A549 (cell line): ENCODE measurements around the gene ENO2. TPM values are rescaled to one million over a fixed set of nuclear protein-coding genes. Genes with fewer than 3 reads are reported as not detected.
"Not testable (repeated sequence)": the region's sequence is repeated elsewhere in the genome, so short reads cannot be mapped to it uniquely, and the experiment has no call there.

Experiments used
- ATAC-seq, 2 experiments: fragments of 200-7000 bp in 1 of 2; fragments of >200 bp in 1 of 2; cut with Nextera tagmentation in 1 of 2; cut with Tn5 transposase in 1 of 2; 3 replicates each; pipeline versions ENCODE4 v1.8.0 to v1.9.1; 2018 to 2020; ENCODE audit warnings: mild to moderate bottlenecking in 1 of 2, moderate library complexity in 1 of 2
- CTCF ChIA-PET: fragments of 300-600 bp; sonication (Branson Sonifier 250); formaldehyde crosslinking; extraction: SDS; loops from one replicate; lab custom pipeline; 2021; ENCODE audit warnings: antibody characterized with exemption, inconsistent platforms; lab: Yijun Ruan, JAX
- POLR2A ChIA-PET: fragments of 350-600 bp; formaldehyde crosslinking; extraction: SDS; loops from one replicate; lab custom pipeline; 2021; ENCODE audit warnings: antibody characterized with exemption, inconsistent platforms; lab: Yijun Ruan, JAX
- DNase-seq, 2 experiments: peaks; one replicate each; pipeline versions ENCODE4 v3.0.0 to v3.0.0-alpha.2; 2011 to 2016; ENCODE audit warnings: low read depth in 1 of 2, low spot score in 1 of 2
- FAIRE-seq: peaks from 2 replicates; lab custom pipeline; 2011; peaks lifted over from hg19 to GRCh38; lab: Jason Lieb, UNC
- H3K27ac ChIP-seq, 2 experiments: fragments of >200 bp; sonication (Bioruptor Twin); formaldehyde crosslinking; 3 replicates each; pipeline ENCODE4 v1.5.1; 2016 to 2017
- H3K4me1 ChIP-seq: fragments of >200 bp; sonication (Bioruptor Twin); formaldehyde crosslinking; 3 replicates; pipeline ENCODE4 v1.6.1; 2016
- H3K4me2 ChIP-seq: fragments of >200 bp; sonication (Bioruptor Twin); formaldehyde crosslinking; 3 replicates; pipeline ENCODE4 v1.6.1; 2016
- H3K4me3 ChIP-seq: fragments of >200 bp; sonication (Bioruptor Twin); formaldehyde crosslinking; 3 replicates; pipeline ENCODE4 v1.5.1; 2016
- H3K9me3 ChIP-seq: fragments of >200 bp; sonication (Bioruptor Twin); formaldehyde crosslinking; 3 replicates; pipeline ENCODE4 v1.6.1; 2016
- BHLHE40 ChIP-seq: IDR thresholded peaks from 2 replicates; pipeline ENCODE4 v1.6.1; 2012; ENCODE audit warnings: low read depth, low read length, inconsistent platforms
- EHF ChIP-seq: fragments of 250-450 bp; sonication (Bioruptor Pico); IDR thresholded peaks from 2 replicates; pipeline ENCODE4 v1.5.0; 2020; ENCODE audit warnings: mild to moderate bottlenecking
- ESRRA ChIP-seq: fragments of 150-350 bp; IDR thresholded peaks from 2 replicates; pipeline ENCODE4 v1.6.1; 2014; ENCODE audit warnings: mild to moderate bottlenecking, low read length, borderline replicate concordance
- FOSB ChIP-seq: fragments of 250-450 bp; sonication (Bioruptor Pico); IDR thresholded peaks from 2 replicates; pipeline ENCODE4 v1.5.0; 2020; ENCODE audit warnings: mild to moderate bottlenecking, moderate library complexity
- FOXS1 ChIP-seq: fragments of 250-450 bp; sonication (Bioruptor Pico); IDR thresholded peaks from 2 replicates; pipeline ENCODE4 v1.5.0; 2020; ENCODE audit warnings: mild to moderate bottlenecking, moderate library complexity
- GATA3 ChIP-seq: IDR thresholded peaks from 2 replicates; pipeline ENCODE4 v1.6.1; 2012; ENCODE audit warnings: borderline replicate concordance
- HEYL ChIP-seq: fragments of 250-450 bp; sonication (Bioruptor Pico); IDR thresholded peaks from 2 replicates; pipeline ENCODE4 v1.8.0; 2021; ENCODE audit warnings: mild to moderate bottlenecking, moderate library complexity
- HOXB13 ChIP-seq: fragments of 250-450 bp; sonication (Bioruptor Pico); IDR thresholded peaks from 2 replicates; pipeline ENCODE4 v1.5.0; 2020; ENCODE audit warnings: low read depth, mild to moderate bottlenecking, moderate library complexity
- HOXB5 ChIP-seq: fragments of 250-450 bp; sonication (Bioruptor Pico); IDR thresholded peaks from 2 replicates; pipeline ENCODE4 v1.5.0; 2020; ENCODE audit warnings: mild to moderate bottlenecking, moderate library complexity
- JUN ChIP-seq, 2 experiments: fragments of >200 bp; sonication (Bioruptor Twin); formaldehyde crosslinking; IDR thresholded peaks; 2 replicates in 1 of 2; 3 replicates in 1 of 2; pipeline ENCODE4 v1.6.1; 2016 to 2017
- NPAS2 ChIP-seq: fragments of 250-450 bp; sonication (Bioruptor Pico); IDR thresholded peaks from 2 replicates; pipeline ENCODE4 v1.8.0; 2022; ENCODE audit warnings: mild to moderate bottlenecking, moderate library complexity, borderline replicate concordance
- NR3C1 ChIP-seq: fragments of >200 bp; sonication (Bioruptor Twin); formaldehyde crosslinking; IDR thresholded peaks from 3 replicates; pipeline ENCODE4 v1.6.1; 2017
- RCOR1 ChIP-seq: fragments of 150-350 bp; IDR thresholded peaks from 2 replicates; pipeline ENCODE4 v1.6.1; 2014; ENCODE audit warnings: antibody characterized with exemption, low read length, low read depth
- SREBF2 ChIP-seq: fragments of 450-650 bp; IDR thresholded peaks from 2 replicates; pipeline ENCODE4 v1.6.1; 2014; ENCODE audit warnings: mild to moderate bottlenecking, moderate library complexity
- TFCP2L1 ChIP-seq: fragments of 250-450 bp; sonication (Bioruptor Pico); IDR thresholded peaks from 2 replicates; pipeline ENCODE4 v1.5.0; 2021; ENCODE audit warnings: mild to moderate bottlenecking
- ZNF302 ChIP-seq: fragments of 250-450 bp; sonication (Bioruptor Pico); IDR thresholded peaks from 2 replicates; pipeline ENCODE4 v1.9.0; 2021; ENCODE audit warnings: inconsistent platforms, mild to moderate bottlenecking, moderate library complexity
- ZSCAN20 ChIP-seq: fragments of 250-450 bp; sonication (Bioruptor Pico); IDR thresholded peaks from 2 replicates; pipeline ENCODE4 v1.8.0; 2022; ENCODE audit warnings: mild to moderate bottlenecking, moderate library complexity
- WGBS: methylation state at CpG from one replicate; pipeline ENCODE4 v1.1.6; 2017; ENCODE audit errors: missing lambda C conversion rate; 5-methylcytosine and 5-hydroxymethylcytosine counted together
- polyA plus RNA-seq, 4 experiments: library from polyadenylated mRNA; depleted of rRNA in 3 of 4; stranded (reverse); fragments of >200 nt; fragmentation: RNase III in 1 of 4; extraction: RNeasy Plus Mini Kit Qiagen cat#74134 plus additional on column Dnase treatment in 1 of 4; gene quantifications; 2 replicates in 3 of 4; 3 replicates in 1 of 4; pipeline ENCODE4 v1.2.3, GENCODE V29; 2011 to 2017
- TF ChIP-seq, protein P1 (sequence below): fragments of 250-450 bp; sonication (Bioruptor Pico); IDR thresholded peaks from 2 replicates; pipeline ENCODE4 v1.5.0; 2021; ENCODE audit warnings: mild to moderate bottlenecking, moderate library complexity, borderline replicate concordance
- TF ChIP-seq, protein P2 (sequence below): IDR thresholded peaks from 2 replicates; pipeline ENCODE4 v1.6.1; 2012
- TF ChIP-seq, protein P3 (sequence below): fragments of 250-450 bp; sonication (Bioruptor Pico); IDR thresholded peaks from 2 replicates; pipeline ENCODE4 v1.5.0; 2020; ENCODE audit warnings: low read depth, mild to moderate bottlenecking, moderate library complexity

ENO2 gene
- polyA plus RNA-seq, 2 of the 4 experiments (the other 2 are of a cell fraction): 26.2 to 38.6 TPM

DNA sequence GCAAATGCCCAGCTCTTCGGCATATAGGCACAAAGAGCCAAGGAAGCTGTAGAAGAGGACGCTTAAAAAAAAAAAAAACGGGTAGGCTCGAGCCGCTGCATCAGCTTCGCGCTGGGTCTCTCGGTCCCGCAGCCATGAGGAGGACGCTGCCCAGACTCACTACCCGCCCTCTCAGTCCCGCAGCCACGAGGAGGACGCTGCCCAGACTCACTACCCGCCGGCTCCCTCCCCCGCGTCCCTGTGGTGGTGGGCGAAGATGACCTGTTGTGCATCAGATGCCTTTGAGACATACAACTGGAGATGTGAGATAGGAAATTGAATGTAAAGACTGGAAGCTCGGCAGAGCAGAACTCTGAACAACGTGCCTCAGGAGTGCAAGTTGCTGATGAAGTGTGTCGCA is 29.8 kb upstream of the ENO2 start:
- CTCF ChIA-PET: interaction anchor here (0.6 to 17.9 kb wide), 5 partner anchors 6 to 1049 kb away, joined by 3 to 399 read pairs (median 4); partner anchors contain the start of gene SPSB2
- no peak overlapping the region for H3K4me3 ChIP-seq
- DNase-seq: no peak
- no peak for TF ChIP-seq ZSCAN20
- no peak for TF ChIP-seq SREBF2
- no peak for TF ChIP-seq JUN (IDR thresholded peaks at IDR 0.05)
- TF ChIP-seq FOSB (CRISPR knock-in tag): no peak
- no peak for TF ChIP-seq BHLHE40
- TF ChIP-seq NR3C1: no peak
- TF ChIP-seq TFCP2L1: no peak
- TF ChIP-seq, protein P1, sequence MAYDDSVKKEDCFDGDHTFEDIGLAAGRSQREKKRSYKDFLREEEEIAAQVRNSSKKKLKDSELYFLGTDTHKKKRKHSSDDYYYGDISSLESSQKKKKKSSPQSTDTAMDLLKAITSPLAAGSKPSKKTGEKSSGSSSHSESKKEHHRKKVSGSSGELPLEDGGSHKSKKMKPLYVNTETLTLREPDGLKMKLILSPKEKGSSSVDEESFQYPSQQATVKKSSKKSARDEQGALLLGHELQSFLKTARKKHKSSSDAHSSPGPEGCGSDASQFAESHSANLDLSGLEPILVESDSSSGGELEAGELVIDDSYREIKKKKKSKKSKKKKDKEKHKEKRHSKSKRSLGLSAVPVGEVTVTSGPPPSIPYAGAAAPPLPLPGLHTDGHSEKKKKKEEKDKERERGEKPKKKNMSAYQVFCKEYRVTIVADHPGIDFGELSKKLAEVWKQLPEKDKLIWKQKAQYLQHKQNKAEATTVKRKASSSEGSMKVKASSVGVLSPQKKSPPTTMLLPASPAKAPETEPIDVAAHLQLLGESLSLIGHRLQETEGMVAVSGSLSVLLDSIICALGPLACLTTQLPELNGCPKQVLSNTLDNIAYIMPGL (CRISPR knock-in tag): no peak
- TF ChIP-seq GATA3: no peak
- no peak for TF ChIP-seq ESRRA
- no peak for TF ChIP-seq RCOR1
- TF ChIP-seq, all 56 proteins: peak for 0
- ATAC-seq: no peak
- Histone ChIP-seq H3K4me2 (no peak overlapping the region), H3K9me3 (no peaks in the 10 kb centered on the region), H3K27ac (peak overlapping the region; percentile 84 to 91; a peak in 4 of 6 replicates), H3K4me1 (peaks cover 60% of the 10 kb centered on the region)
- FAIRE-seq: no peak
- WGBS: 88% methylated on average over 22 of the region's 22 CpGs
- POLR2A ChIA-PET: interaction anchor here (0.7 to 1.4 kb wide), 2 partner anchors 11 to 18 kb away, joined by 4 to 6 read pairs; partner anchors contain the start of gene SPSB2

DNA sequence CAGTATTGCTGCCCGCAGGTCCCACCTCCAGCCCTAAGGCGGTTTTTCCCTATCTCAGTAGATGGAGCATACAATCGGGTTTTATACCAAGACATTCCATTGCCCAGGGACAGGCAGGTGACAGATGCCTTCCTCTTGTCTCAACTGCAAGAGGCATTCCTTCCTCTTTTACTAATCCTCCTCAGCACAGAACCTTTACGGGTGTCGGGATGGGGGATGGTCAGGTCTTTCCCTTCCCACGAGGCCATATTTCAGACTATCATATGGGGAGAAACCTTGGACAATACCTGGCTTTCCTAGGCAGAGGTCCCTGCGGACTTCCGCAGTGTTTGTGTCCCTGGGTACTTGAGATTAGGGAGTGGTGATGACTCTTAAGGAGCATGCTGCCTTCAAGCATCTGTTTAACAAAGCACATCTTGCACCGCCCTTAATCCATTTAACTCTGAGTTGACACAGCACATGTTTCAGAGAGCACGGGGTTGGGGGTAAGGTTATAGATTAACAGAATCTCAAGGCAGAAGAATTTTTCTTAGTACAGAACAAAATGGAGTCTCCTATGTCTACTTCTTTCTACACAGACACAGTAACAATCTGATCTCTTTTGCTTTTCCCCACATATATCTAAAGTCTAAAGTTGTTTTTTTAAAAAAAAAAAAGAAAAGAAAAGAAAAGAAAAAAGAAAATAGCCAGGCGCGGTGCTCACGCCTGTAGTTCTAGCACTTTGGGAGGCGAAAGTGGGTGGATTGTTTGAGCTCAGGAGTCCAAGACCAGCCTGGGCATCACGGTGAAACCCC is 28.0 kb upstream of the ENO2 start:
- TF ChIP-seq, protein P2, sequence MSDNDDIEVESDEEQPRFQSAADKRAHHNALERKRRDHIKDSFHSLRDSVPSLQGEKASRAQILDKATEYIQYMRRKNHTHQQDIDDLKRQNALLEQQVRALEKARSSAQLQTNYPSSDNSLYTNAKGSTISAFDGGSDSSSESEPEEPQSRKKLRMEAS: peak; percentile 51; the same call in 1 of the 2 replicates
- TF ChIP-seq HEYL (CRISPR knock-in tag) (peak; percentile 99), NPAS2 (peak; percentile 87), HOXB13 (CRISPR knock-in tag) (peak; percentile 94), ZSCAN20 (peak; percentile 100), FOXS1 (peak; percentile 97; the same call in 1 of the 2 replicates), ZNF302 (CRISPR knock-in tag) (peak; percentile 98), EHF (CRISPR knock-in tag) (peak; percentile 98), HOXB5 (CRISPR knock-in tag) (peak; percentile 97)
- TF ChIP-seq, protein P3, sequence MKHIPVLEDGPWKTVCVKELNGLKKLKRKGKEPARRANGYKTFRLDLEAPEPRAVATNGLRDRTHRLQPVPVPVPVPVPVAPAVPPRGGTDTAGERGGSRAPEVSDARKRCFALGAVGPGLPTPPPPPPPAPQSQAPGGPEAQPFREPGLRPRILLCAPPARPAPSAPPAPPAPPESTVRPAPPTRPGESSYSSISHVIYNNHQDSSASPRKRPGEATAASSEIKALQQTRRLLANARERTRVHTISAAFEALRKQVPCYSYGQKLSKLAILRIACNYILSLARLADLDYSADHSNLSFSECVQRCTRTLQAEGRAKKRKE (CRISPR knock-in tag): peak; percentile 79; the same call in 1 of the 2 replicates
- TF ChIP-seq, all 56 proteins: peak for 10; not testable (repeated sequence) for 46
- Histone ChIP-seq H3K4me2 (peak overlapping the region; percentile 56), H3K4me1 (peaks cover 53% of the 10 kb centered on the region), H3K27ac (peak overlapping the region; percentile 91 to 94)
- ChIA-PET CTCF (interaction anchor here (0.6 to 9.5 kb wide), 4 partner anchors 11 to 50 kb away, joined by 3 to 399 read pairs (median 70); partner anchors contain the start of genes SPSB2 and TPI1), POLR2A (interaction anchor here (0.6 to 0.7 kb wide), 2 partner anchors 14 to 73 kb away, joined by 3 read pairs; no protein-coding TSS in a partner anchor)
- WGBS: 23% methylated on average over 14 of the region's 15 CpGs
- H3K4me3 ChIP-seq, H3K9me3 ChIP-seq, DNase-seq, ATAC-seq, FAIRE-seq: not testable (repeated sequence)
